ENCODE measurements around the gene PRSS22.

- TF ChIP-seq, protein P1, sequence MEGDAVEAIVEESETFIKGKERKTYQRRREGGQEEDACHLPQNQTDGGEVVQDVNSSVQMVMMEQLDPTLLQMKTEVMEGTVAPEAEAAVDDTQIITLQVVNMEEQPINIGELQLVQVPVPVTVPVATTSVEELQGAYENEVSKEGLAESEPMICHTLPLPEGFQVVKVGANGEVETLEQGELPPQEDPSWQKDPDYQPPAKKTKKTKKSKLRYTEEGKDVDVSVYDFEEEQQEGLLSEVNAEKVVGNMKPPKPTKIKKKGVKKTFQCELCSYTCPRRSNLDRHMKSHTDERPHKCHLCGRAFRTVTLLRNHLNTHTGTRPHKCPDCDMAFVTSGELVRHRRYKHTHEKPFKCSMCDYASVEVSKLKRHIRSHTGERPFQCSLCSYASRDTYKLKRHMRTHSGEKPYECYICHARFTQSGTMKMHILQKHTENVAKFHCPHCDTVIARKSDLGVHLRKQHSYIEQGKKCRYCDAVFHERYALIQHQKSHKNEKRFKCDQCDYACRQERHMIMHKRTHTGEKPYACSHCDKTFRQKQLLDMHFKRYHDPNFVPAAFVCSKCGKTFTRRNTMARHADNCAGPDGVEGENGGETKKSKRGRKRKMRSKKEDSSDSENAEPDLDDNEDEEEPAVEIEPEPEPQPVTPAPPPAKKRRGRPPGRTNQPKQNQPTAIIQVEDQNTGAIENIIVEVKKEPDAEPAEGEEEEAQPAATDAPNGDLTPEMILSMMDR (IDR thresholded peaks at IDR 0.05) = no peak
- no peak for TF ChIP-seq POLR2A (IDR thresholded peaks at IDR 0.05)
Observed at GRCh38 chr16:2843526-2843925, 14.4 kb downstream of the PRSS22 start.

Data from testis (tissue), 2 donors.